Lower leg skin (tissue), 4 donors: ENCODE results near the gene SYCP2L. TPM values are rescaled to one million over a fixed set of nuclear protein-coding genes. Genes with fewer than 3 reads are reported as not detected.
"Not testable (repeated sequence)": the region's sequence is repeated elsewhere in the genome, so short reads cannot be mapped to it uniquely, and the experiment has no call there.

Source experiments
- DNase-seq, 2 donors: peaks; one replicate each; pipeline ENCODE4 v3.0.0-alpha.2; 2019; ENCODE audit warnings: low spot score in 2 of 2
- H3K4me3 ChIP-seq: fragments of 200-600 bp; sonication (generic); 2 replicates; pipeline ENCODE4 v1.5.1; 2017; ENCODE audit warnings: mild to moderate bottlenecking, low read depth; ENCODE audit not compliant: poor library complexity, severe bottlenecking
- CTCF ChIP-seq, 3 donors: fragments of 450-650 bp; IDR thresholded peaks; one replicate each; pipeline ENCODE4 v1.5.1; 2016; ENCODE audit warnings: antibody characterized with exemption in 3 of 3, mild to moderate bottlenecking in 3 of 3, moderate library complexity in 2 of 3
- POLR2A ChIP-seq, 2 donors: fragments of 450-650 bp; IDR thresholded peaks; one replicate each; pipeline ENCODE4 v1.6.1; 2016 to 2017; ENCODE audit warnings: antibody characterized with exemption in 2 of 2, mild to moderate bottlenecking in 1 of 2, moderate library complexity in 1 of 2
- WGBS, 2 donors: methylation state at CpG; one replicate each; pipeline ENCODE4 v1.1.5; 2018; 5-methylcytosine and 5-hydroxymethylcytosine counted together
- intact Hi-C: fragments of 100-400 bp; cut with DNase I; formaldehyde crosslinking; loops from one replicate; pipeline ENCODE4 v1.15.0; 2023; ENCODE audit warnings: low total_unique reads
- total RNA-seq, 4 donors: library from RNA; depleted of rRNA; stranded (reverse); fragments of >200 nt; gene quantifications; one replicate each; pipeline ENCODE4 v1.1.0, GENCODE V29; 2016

SYCP2L gene
- total RNA-seq, 4 donors from 2014 or later = 0.17 to 0.69 (median 0.29) TPM; not detected in 1

GRCh38 chr6:10977231-10977968 lies 90.5 kb downstream of the SYCP2L start:
- no peak overlapping the region for H3K4me3 ChIP-seq
- TF ChIP-seq POLR2A (IDR thresholded peaks at IDR 0.05) (no peak), CTCF (IDR thresholded peaks at IDR 0.05) (no peak)
- whole genome bisulfite sequencing, 2 donors = 92 to 93% methylated on average over 5 of the region's 5 CpGs
- no peak for DNase-seq
- intact Hi-C loops = no loop called here

GRCh38 chr6:10979603-10980002 lies 92.8 kb downstream of the SYCP2L start:
- no peak for DNase-seq
- TF ChIP-seq POLR2A (IDR thresholded peaks at IDR 0.05) = no peak
- TF ChIP-seq CTCF (IDR thresholded peaks at IDR 0.05) = no peak
- no peak overlapping the region for H3K4me3 ChIP-seq
- WGBS, 2 donors = 66% methylated on average over 1 of the region's 1 CpG
- intact Hi-C loops = no loop called here

DNA sequence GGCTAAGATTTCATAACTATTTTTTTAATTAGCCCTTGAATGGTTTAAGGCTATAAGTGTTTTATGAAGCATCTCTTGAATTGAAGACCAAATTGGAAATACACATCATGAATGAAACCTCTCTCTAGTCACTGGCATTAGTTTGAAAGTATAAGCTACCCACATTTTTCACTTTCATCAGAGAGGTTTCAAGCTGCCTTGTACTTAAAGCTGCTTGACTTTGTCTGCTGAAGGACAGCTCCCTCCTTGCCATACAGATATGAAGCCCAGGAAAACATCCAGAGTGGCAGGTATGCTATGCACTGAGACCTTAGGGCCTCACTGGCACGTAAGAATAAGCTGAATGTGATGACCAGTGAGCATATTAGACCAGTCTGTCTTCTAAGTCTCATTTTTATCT lies 94.6 kb downstream of the SYCP2L start:
- TF ChIP-seq CTCF (IDR thresholded peaks at IDR 0.05) = no peak
- no peak for TF ChIP-seq POLR2A (IDR thresholded peaks at IDR 0.05)
- intact Hi-C loops = no loop called here
- H3K4me3 ChIP-seq = no peak overlapping the region
- WGBS, 2 donors = 78 to 94% methylated on average over 1 of the region's 1 CpG
- DNase-seq = no peak

GRCh38 chr6:10984959-10985358 lies 98.1 kb downstream of the SYCP2L start:
- DNase-seq, H3K4me3 ChIP-seq, intact Hi-C loops: not testable (repeated sequence)
- 67 to 90% methylated on average over 2 of the region's 2 CpGs for WGBS, 2 donors

DNA sequence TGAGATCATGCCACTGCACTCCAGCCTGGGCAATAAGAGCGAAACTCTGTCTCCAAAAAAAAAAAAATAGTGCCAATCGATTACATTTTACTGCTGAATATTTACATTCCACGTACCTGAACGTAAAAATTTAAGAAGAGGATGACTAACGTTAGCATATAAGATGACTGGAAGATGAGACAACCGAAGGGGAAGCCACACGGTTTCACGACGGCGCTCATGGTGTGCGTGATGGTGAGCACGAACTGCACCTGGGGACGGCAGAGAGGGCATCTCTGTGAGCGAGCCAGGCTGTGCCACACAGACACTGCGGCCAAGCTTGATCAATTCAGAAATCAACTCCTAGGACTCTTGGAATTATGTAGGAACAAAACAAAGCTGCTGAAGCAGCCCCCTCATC lies 102.7 kb downstream of the SYCP2L start:
- TF ChIP-seq POLR2A (IDR thresholded peaks at IDR 0.05) (no peak), CTCF (IDR thresholded peaks at IDR 0.05) (no peak)
- no peak overlapping the region for H3K4me3 ChIP-seq
- DNase-seq = no peak
- intact Hi-C loops = no loop called here
- WGBS, 2 donors = 94 to 97% methylated on average over 15 of the region's 15 CpGs

- WGBS, 2 donors = 35 to 55% methylated on average over 2 of the region's 2 CpGs
- no peak overlapping the region for H3K4me3 ChIP-seq
- intact Hi-C loops = no loop called here
- no peak for DNase-seq
- TF ChIP-seq CTCF (IDR thresholded peaks at IDR 0.05) (no peak), POLR2A (IDR thresholded peaks at IDR 0.05) (no peak)
Observed at GRCh38 chr6:10991115-10991514, 104.3 kb downstream of the SYCP2L start.
